Activated B cell treated with CpG ODN at 0.5 μM for 24 hours (primary cell): ENCODE results near the gene NUDT2. TPM values are rescaled to one million over a fixed set of nuclear protein-coding genes. Genes with fewer than 3 reads are reported as not detected.

Source experiments
- ATAC-seq: fragments of 200-7000 bp; cut with Tn5 transposase; one replicate; pipeline ENCODE4 v1.10.0; 2021; ENCODE audit warnings: low read depth, mild to moderate bottlenecking, moderate library complexity
- CTCF ChIA-PET: fragments of 350-600 bp; sonication (Branson Sonifier 250); formaldehyde crosslinking; loops from one replicate; lab custom pipeline; 2021; ENCODE audit warnings: antibody characterized with exemption; lab: Charles Lee
- POLR2A ChIA-PET: fragments of 350-600 bp; sonication (Branson Sonifier 250); formaldehyde crosslinking; loops from one replicate; lab custom pipeline; 2021; ENCODE audit warnings: antibody characterized with exemption; lab: Charles Lee
- DNase-seq: peaks from one replicate; pipeline ENCODE4 v3.0.0; 2022
- H3K27ac Mint-ChIP-seq: one replicate; pipeline ENCODE4 v1.8.0; 2020; ENCODE audit warnings: mixed read lengths
- H3K27me3 Mint-ChIP-seq: one replicate; pipeline ENCODE4 v1.8.0; 2021; ENCODE audit warnings: mixed read lengths
- H3K36me3 Mint-ChIP-seq: one replicate; pipeline ENCODE4 v1.8.0; 2021; ENCODE audit warnings: low read depth, mixed read lengths
- H3K4me1 Mint-ChIP-seq: one replicate; pipeline ENCODE4 v1.8.0; 2021; ENCODE audit warnings: mixed read lengths
- H3K4me3 Mint-ChIP-seq: one replicate; pipeline ENCODE4 v1.8.0; 2020; ENCODE audit warnings: mild to moderate bottlenecking, mixed read lengths
- H3K9me3 Mint-ChIP-seq: one replicate; pipeline ENCODE4 v1.8.0; 2020; ENCODE audit warnings: mixed read lengths
- CTCF ChIP-seq: fragments of 200-600 bp; IDR thresholded peaks from one replicate; pipeline ENCODE4 v1.8.0; 2022; ENCODE audit warnings: antibody characterized with exemption, mild to moderate bottlenecking
- intact Hi-C: fragments of 100-400 bp; cut with micrococcal nuclease; formaldehyde crosslinking; loops from one replicate; pipeline ENCODE4 v1.15.1; 2024
- total RNA-seq: library from RNA; stranded (reverse); gene quantifications from 2 replicates; pipeline ENCODE4 v1.2.3, GENCODE V29; 2022

Gene NUDT2
- total RNA-seq, 1 donor from 2014 or later: 19.7 TPM

- no peak for ATAC-seq
- H3K9me3 Mint-ChIP-seq: no peaks in the 10 kb centered on the region
- peaks cover 42% of the 10 kb centered on the region for H3K4me1 Mint-ChIP-seq
- peaks cover 2% of the 10 kb centered on the region for H3K27me3 Mint-ChIP-seq
- no peaks in the 10 kb centered on the region for H3K36me3 Mint-ChIP-seq
- H3K27ac Mint-ChIP-seq: peak overlapping the region; percentile 9
- intact Hi-C loops: loop anchor here (1.0 kb wide), 2 partner anchors 78 to 143 kb away; partner anchors contain the start of genes DNAI1 and FAM219A
- peak overlapping the region; percentile 89 for H3K4me3 Mint-ChIP-seq
- no peak for DNase-seq
- ChIA-PET CTCF (interaction anchor here (2.5 kb wide), 1 partner anchor 24 kb away, joined by 11 read pairs; no protein-coding TSS in a partner anchor), POLR2A (interaction anchor here (0.6 to 1.2 kb wide), 2 partner anchors 50 to 246 kb away, joined by 3 to 4 read pairs; no protein-coding TSS in a partner anchor)
- no peak for TF ChIP-seq CTCF
These were observed 50.7 kb downstream of the NUDT2 start for GRCh38 chr9:34380034-34380510.

GRCh38 chr9:34380511-34381315, 51.3 kb downstream of the NUDT2 start:
- DNase-seq (peak; percentile 69), ATAC-seq (peak; percentile 48)
- intact Hi-C loops: loop anchor here (1.0 kb wide), 2 partner anchors 78 to 143 kb away; partner anchors contain the start of genes DNAI1 and FAM219A
- Mint-ChIP-seq H3K27me3 (peaks cover 2% of the 10 kb centered on the region), H3K9me3 (no peaks in the 10 kb centered on the region), H3K36me3 (no peaks in the 10 kb centered on the region), H3K4me1 (peaks cover 38% of the 10 kb centered on the region), H3K4me3 (peak overlapping the region; percentile 89), H3K27ac (peak overlapping the region; percentile 9)
- POLR2A ChIA-PET: interaction anchor here (0.5 to 1.2 kb wide), 3 partner anchors 50 to 316 kb away, joined by 3 to 6 read pairs (median 4); no protein-coding TSS in a partner anchor
- TF ChIP-seq CTCF: no peak
- CTCF ChIA-PET: interaction anchor here (2.5 kb wide), 1 partner anchor 23 kb away, joined by 11 read pairs; no protein-coding TSS in a partner anchor

DNA sequence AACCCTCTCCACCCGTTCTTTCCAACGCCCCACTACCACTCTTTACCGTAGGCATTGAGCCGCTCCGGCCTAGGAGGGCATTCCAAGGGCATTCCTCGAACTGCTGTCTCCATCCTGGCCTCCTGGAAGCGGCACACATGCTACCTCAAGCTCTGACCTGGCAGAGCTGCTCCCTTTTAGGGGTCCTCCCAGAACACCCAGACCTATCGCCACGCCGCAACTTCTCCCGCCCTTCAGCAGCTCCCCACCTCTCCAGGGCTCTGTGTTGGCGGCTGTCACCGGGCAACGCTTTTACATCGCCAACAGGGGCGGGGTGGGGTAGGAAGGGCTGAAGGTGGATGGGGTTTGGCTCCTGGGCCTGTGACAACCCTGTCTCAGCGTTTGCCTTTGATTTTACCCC, 52.0 kb downstream of the NUDT2 start:
- Mint-ChIP-seq H3K4me1 (peaks cover 32% of the 10 kb centered on the region), H3K9me3 (no peaks in the 10 kb centered on the region), H3K27me3 (peaks cover 2% of the 10 kb centered on the region), H3K4me3 (peak overlapping the region; percentile 89), H3K27ac (peak overlapping the region; percentile 59), H3K36me3 (no peaks in the 10 kb centered on the region)
- CTCF ChIA-PET: no interaction called here
- DNase-seq (no peak), ATAC-seq (no peak)
- POLR2A ChIA-PET: interaction anchor here (0.5 kb wide), 1 partner anchor 317 kb away, joined by 6 read pairs; no protein-coding TSS in a partner anchor
- no peak for TF ChIP-seq CTCF
- intact Hi-C loops: no loop called here

DNA sequence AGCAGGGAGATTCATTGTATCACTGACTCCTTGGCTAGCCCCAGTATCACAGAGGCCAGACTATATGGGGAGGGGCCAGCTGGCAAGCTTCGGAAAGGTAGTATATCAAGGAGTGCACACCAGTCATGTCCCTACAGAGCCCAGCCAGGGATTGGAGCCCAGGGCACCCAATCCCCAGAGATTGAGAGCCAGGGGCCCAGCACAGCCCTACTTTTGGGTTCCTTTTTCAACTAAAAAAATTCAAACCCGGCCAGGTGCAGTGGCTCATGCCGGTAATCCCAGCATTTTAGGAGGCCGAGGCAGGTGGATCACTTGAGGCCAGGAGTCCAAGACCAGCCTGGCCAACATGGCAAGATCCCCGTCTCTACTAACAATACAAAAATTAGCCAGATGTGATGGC, 52.7 kb downstream of the NUDT2 start:
- H3K4me1 Mint-ChIP-seq: peaks cover 31% of the 10 kb centered on the region
- no peak for TF ChIP-seq CTCF
- H3K36me3 Mint-ChIP-seq: no peaks in the 10 kb centered on the region
- intact Hi-C loops: no loop called here
- ATAC-seq (no peak), DNase-seq (no peak)
- no peak overlapping the region for H3K4me3 Mint-ChIP-seq
- H3K27me3 Mint-ChIP-seq: peaks cover 2% of the 10 kb centered on the region
- H3K9me3 Mint-ChIP-seq: no peaks in the 10 kb centered on the region
- no peak overlapping the region for H3K27ac Mint-ChIP-seq
- POLR2A ChIA-PET: no interaction called here
- CTCF ChIA-PET: no interaction called here

DNA sequence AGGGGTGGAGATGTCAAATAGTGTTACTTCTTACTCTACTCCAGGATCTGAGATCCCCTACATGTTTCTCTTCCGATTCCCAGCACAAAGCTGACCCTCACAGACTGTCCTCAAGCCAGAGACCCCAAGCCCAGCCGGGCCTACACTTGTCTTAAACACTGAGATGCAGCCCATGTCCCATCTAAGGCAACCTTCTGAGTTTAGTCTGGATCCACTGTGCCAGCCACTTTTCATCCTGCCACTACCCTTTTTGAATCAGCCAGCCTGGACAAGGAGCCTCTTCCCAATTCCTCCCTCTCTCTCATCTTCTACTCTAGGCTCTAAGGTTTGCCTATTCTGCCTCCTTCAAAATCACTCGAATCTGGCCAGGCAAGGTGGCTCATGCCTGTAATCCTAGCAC, 53.5 kb downstream of the NUDT2 start:
- intact Hi-C loops: no loop called here
- no peak for DNase-seq
- Mint-ChIP-seq H3K4me3 (no peak overlapping the region), H3K36me3 (no peaks in the 10 kb centered on the region), H3K4me1 (peaks cover 29% of the 10 kb centered on the region), H3K27me3 (peaks cover 2% of the 10 kb centered on the region), H3K27ac (no peak overlapping the region), H3K9me3 (no peaks in the 10 kb centered on the region)
- POLR2A ChIA-PET: interaction anchor here (0.6 kb wide), 1 partner anchor 253 kb away, joined by 5 read pairs; no protein-coding TSS in a partner anchor
- CTCF ChIA-PET: no interaction called here
- TF ChIP-seq CTCF: no peak
- ATAC-seq: no peak
